ENCODE measurements around the gene TMEM86B.

GRCh38 chr19:55264531-55264930 is 36.0 kb upstream of the TMEM86B start:
- TF ChIP-seq ZNF658 (tag by site-specific recombination; IDR thresholded peaks at IDR 0.05) (no peak), MEIS1 (CRISPR knock-in tag; IDR thresholded peaks at IDR 0.05; ENCODE audit: borderline replicate concordance) (no peak), ZNF530 (tag by site-specific recombination; IDR thresholded peaks at IDR 0.05; ENCODE audit: low read depth) (no peak), KLF16 (tag by site-specific recombination; IDR thresholded peaks at IDR 0.05) (no peak), TSHZ1 (tag by site-specific recombination; IDR thresholded peaks at IDR 0.05; ENCODE audit: borderline replicate concordance) (no peak), ZNF121 (tag by site-specific recombination; IDR thresholded peaks at IDR 0.05) (no peak), CTCF (tag by site-specific recombination; IDR thresholded peaks at IDR 0.05) (no peak), ZNF558 (tag by site-specific recombination; IDR thresholded peaks at IDR 0.05) (no peak), ZNF580 (tag by site-specific recombination; IDR thresholded peaks at IDR 0.05) (no peak), ZNF449 (tag by site-specific recombination; IDR thresholded peaks at IDR 0.05) (no peak), ZNF791 (tag by site-specific recombination; IDR thresholded peaks at IDR 0.05) (no peak), ZBTB21 (tag by site-specific recombination; IDR thresholded peaks at IDR 0.05) (no peak), ZNF19 (tag by site-specific recombination; IDR thresholded peaks at IDR 0.05; ENCODE audit: low read depth) (no peak), ZBTB11 (tag by site-specific recombination; conservative IDR thresholded peaks at IDR 0.05; ENCODE audit: low read depth) (no peak)
